Mammary epithelial cell (primary cell): ENCODE data around the gene PSTPIP1.

ENCODE experiments used
- CTCF ChIP-seq, 2 donors: IDR thresholded peaks in 1 of 2; conservative IDR thresholded peaks in 1 of 2; 2 replicates each; pipeline ENCODE4 v1.5.1; 2011 to 2012; ENCODE audit warnings: inconsistent platforms in 2 of 2, low read length in 2 of 2, mild to moderate bottlenecking in 2 of 2, control low read depth in 1 of 2, low read depth in 1 of 2; ENCODE audit not compliant: insufficient read depth in 1 of 2; ENCODE audit errors: extremely low read depth in 1 of 2
- EZH2 ChIP-seq: IDR thresholded peaks from 2 replicates; pipeline ENCODE4 v1.6.1; 2012; ENCODE audit warnings: low read length, inconsistent platforms, borderline replicate concordance

DNA sequence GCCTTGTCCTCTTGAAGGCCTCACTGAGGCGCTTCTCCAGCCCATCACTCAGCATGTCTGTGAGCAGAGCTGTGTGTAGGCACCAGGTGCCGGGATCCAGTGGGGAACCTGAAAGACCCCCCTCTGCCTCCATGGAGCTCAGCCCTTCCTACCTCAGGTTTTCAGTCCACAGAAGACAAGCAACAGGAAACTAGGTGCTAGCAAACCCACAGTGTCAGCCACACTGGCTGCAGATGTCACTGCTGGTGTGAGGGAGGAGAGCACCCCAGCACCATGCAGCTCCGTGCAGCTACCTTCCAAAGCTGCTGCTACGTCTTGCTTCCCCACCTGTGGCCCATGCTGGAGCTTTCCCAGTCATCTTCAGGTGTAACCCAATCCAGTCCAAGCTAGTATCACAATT is 17.9 kb downstream of the PSTPIP1 start:
- TF ChIP-seq CTCF (conservative IDR thresholded peaks at IDR 0.05 in 1 of 2, IDR thresholded peaks at IDR 0.05 in 1 of 2; ENCODE audit: extremely low read depth in 1 of 2, insufficient read depth in 1 of 2, low read depth in 1 of 2, low read length in 2 of 2) (no peak), EZH2 (no peak)
